T-helper 1 cell treated with Interleukin-12 subunit alpha and Interleukin-12 subunit beta and Interleukin-4 antibody, amounts not matched to agents 30 μg/mL and 1 μg/mL, for 36 hours (primary cell): ENCODE data around the gene SND1.

Experiments
- H3K27ac Mint-ChIP-seq: one replicate; pipeline ENCODE4 v1.8.0; 2021; ENCODE audit warnings: mild to moderate bottlenecking, mixed read lengths
- H3K27me3 Mint-ChIP-seq: one replicate; pipeline ENCODE4 v1.8.0; 2021; ENCODE audit warnings: low read depth, mixed read lengths
- H3K36me3 Mint-ChIP-seq: one replicate; pipeline ENCODE4 v1.8.0; 2021; ENCODE audit warnings: low read depth, mixed read lengths
- H3K4me1 Mint-ChIP-seq: one replicate; pipeline ENCODE4 v1.8.0; 2021; ENCODE audit warnings: low read depth, mixed read lengths
- H3K4me3 Mint-ChIP-seq: one replicate; pipeline ENCODE4 v1.8.0; 2021; ENCODE audit warnings: mild to moderate bottlenecking, moderate library complexity, mixed read lengths
- H3K9me3 Mint-ChIP-seq: one replicate; pipeline ENCODE4 v1.8.0; 2021; ENCODE audit warnings: mixed read lengths

SND1 gene

GRCh38 chr7:127751490-127752448, 99.8 kb downstream of the SND1 start:
- Mint-ChIP-seq H3K27me3 (no peaks in the 10 kb centered on the region), H3K36me3 (peaks cover 19% of the 10 kb centered on the region), H3K9me3 (no peaks in the 10 kb centered on the region), H3K4me1 (peaks cover 19% of the 10 kb centered on the region), H3K27ac (no peak overlapping the region), H3K4me3 (no peak overlapping the region)

GRCh38 chr7:127752829-127753228, 100.8 kb downstream of the SND1 start:
- Mint-ChIP-seq H3K36me3 (peaks cover 15% of the 10 kb centered on the region), H3K27ac (no peak overlapping the region), H3K4me1 (peaks cover 22% of the 10 kb centered on the region), H3K4me3 (no peak overlapping the region), H3K9me3 (no peaks in the 10 kb centered on the region), H3K27me3 (no peaks in the 10 kb centered on the region)

GRCh38 chr7:127754457-127754856, 102.5 kb downstream of the SND1 start:
- Mint-ChIP-seq H3K27ac (no peak overlapping the region), H3K4me3 (no peak overlapping the region), H3K27me3 (no peaks in the 10 kb centered on the region), H3K4me1 (peaks cover 19% of the 10 kb centered on the region), H3K36me3 (peaks cover 7% of the 10 kb centered on the region), H3K9me3 (no peaks in the 10 kb centered on the region)

- Mint-ChIP-seq H3K36me3 (peaks cover 3% of the 10 kb centered on the region), H3K27me3 (no peaks in the 10 kb centered on the region), H3K9me3 (no peaks in the 10 kb centered on the region), H3K4me1 (peaks cover 22% of the 10 kb centered on the region), H3K27ac (no peak overlapping the region), H3K4me3 (no peak overlapping the region)
Observed at GRCh38 chr7:127755521-127755920, 103.5 kb downstream of the SND1 start.

GRCh38 chr7:127755965-127756364, 104.0 kb downstream of the SND1 start:
- Mint-ChIP-seq H3K36me3 (peaks cover 3% of the 10 kb centered on the region), H3K4me1 (peaks cover 25% of the 10 kb centered on the region), H3K4me3 (no peak overlapping the region), H3K27me3 (no peaks in the 10 kb centered on the region), H3K27ac (no peak overlapping the region), H3K9me3 (no peaks in the 10 kb centered on the region)

- Mint-ChIP-seq H3K4me3 (no peak overlapping the region), H3K27ac (no peak overlapping the region), H3K4me1 (peaks cover 26% of the 10 kb centered on the region), H3K27me3 (no peaks in the 10 kb centered on the region), H3K36me3 (peaks cover 1% of the 10 kb centered on the region), H3K9me3 (no peaks in the 10 kb centered on the region)
Observed at GRCh38 chr7:127758105-127758504, 106.1 kb downstream of the SND1 start.

GRCh38 chr7:127758845-127759244, 106.9 kb downstream of the SND1 start:
- peaks cover 26% of the 10 kb centered on the region for H3K4me1 Mint-ChIP-seq
- no peaks in the 10 kb centered on the region for H3K27me3 Mint-ChIP-seq

GRCh38 chr7:127759945-127760421, 108.0 kb downstream of the SND1 start:
- Mint-ChIP-seq H3K27me3 (no peaks in the 10 kb centered on the region), H3K9me3 (no peaks in the 10 kb centered on the region), H3K4me1 (peaks cover 26% of the 10 kb centered on the region), H3K36me3 (peaks cover 6% of the 10 kb centered on the region), H3K4me3 (no peak overlapping the region), H3K27ac (no peak overlapping the region)

More at GRCh38 chr7:127758845-127759244, 106.9 kb downstream of the SND1 start:
- H3K27ac Mint-ChIP-seq: no peak overlapping the region
- H3K9me3 Mint-ChIP-seq: no peaks in the 10 kb centered on the region
- H3K4me3 Mint-ChIP-seq: no peak overlapping the region
- peaks cover 1% of the 10 kb centered on the region for H3K36me3 Mint-ChIP-seq

- Mint-ChIP-seq H3K4me3 (no peak overlapping the region), H3K27ac (no peak overlapping the region), H3K4me1 (peaks cover 25% of the 10 kb centered on the region), H3K9me3 (no peaks in the 10 kb centered on the region), H3K36me3 (peaks cover 6% of the 10 kb centered on the region), H3K27me3 (no peaks in the 10 kb centered on the region)
Observed at GRCh38 chr7:127760436-127761031, 108.5 kb downstream of the SND1 start.

GRCh38 chr7:127761196-127761595, 109.2 kb downstream of the SND1 start:
- H3K9me3 Mint-ChIP-seq: no peaks in the 10 kb centered on the region
- peaks cover 25% of the 10 kb centered on the region for H3K4me1 Mint-ChIP-seq
- H3K27ac Mint-ChIP-seq: no peak overlapping the region
- H3K27me3 Mint-ChIP-seq: no peaks in the 10 kb centered on the region
- no peak overlapping the region for H3K4me3 Mint-ChIP-seq
- H3K36me3 Mint-ChIP-seq: peaks cover 7% of the 10 kb centered on the region

GRCh38 chr7:127764681-127765080, 112.7 kb downstream of the SND1 start:
- Mint-ChIP-seq H3K27me3 (no peaks in the 10 kb centered on the region), H3K27ac (no peak overlapping the region), H3K9me3 (no peaks in the 10 kb centered on the region), H3K36me3 (peaks cover 14% of the 10 kb centered on the region), H3K4me3 (no peak overlapping the region), H3K4me1 (peaks cover 30% of the 10 kb centered on the region)

GRCh38 chr7:127765150-127765549, 113.2 kb downstream of the SND1 start:
- Mint-ChIP-seq H3K27me3 (no peaks in the 10 kb centered on the region), H3K36me3 (peaks cover 14% of the 10 kb centered on the region), H3K4me1 (peaks cover 26% of the 10 kb centered on the region), H3K4me3 (no peak overlapping the region), H3K9me3 (no peaks in the 10 kb centered on the region), H3K27ac (no peak overlapping the region)

GRCh38 chr7:127766831-127767459, 115.0 kb downstream of the SND1 start:
- Mint-ChIP-seq H3K4me3 (no peak overlapping the region), H3K27me3 (no peaks in the 10 kb centered on the region), H3K4me1 (peaks cover 14% of the 10 kb centered on the region), H3K9me3 (no peaks in the 10 kb centered on the region), H3K36me3 (peaks cover 14% of the 10 kb centered on the region), H3K27ac (no peak overlapping the region)

GRCh38 chr7:127768241-127768640, 116.2 kb downstream of the SND1 start:
- H3K4me1 Mint-ChIP-seq: peaks cover 13% of the 10 kb centered on the region
- peaks cover 13% of the 10 kb centered on the region for H3K36me3 Mint-ChIP-seq
- H3K27me3 Mint-ChIP-seq: no peaks in the 10 kb centered on the region
- H3K27ac Mint-ChIP-seq: no peak overlapping the region
- no peak overlapping the region for H3K4me3 Mint-ChIP-seq
- no peaks in the 10 kb centered on the region for H3K9me3 Mint-ChIP-seq
